Nephron progenitor cell (in vitro differentiated cells): ENCODE measurements around the gene DUT.

Experiments
- DNase-seq: peaks from one replicate; pipeline ENCODE4 v3.0.0; 2021
- H3K27ac Mint-ChIP-seq: 2 replicates; pipeline ENCODE4 v1.8.0; 2021; ENCODE audit warnings: mild to moderate bottlenecking, moderate library complexity, mixed read lengths
- H3K27me3 Mint-ChIP-seq: 2 replicates; pipeline ENCODE4 v1.8.0; 2021; ENCODE audit warnings: mild to moderate bottlenecking, low read depth, mixed read lengths; ENCODE audit not compliant: poor library complexity
- H3K36me3 Mint-ChIP-seq: 2 replicates; pipeline ENCODE4 v1.8.0; 2021; ENCODE audit warnings: low read depth, mixed read lengths
- H3K4me1 Mint-ChIP-seq: 2 replicates; pipeline ENCODE4 v1.8.0; 2021; ENCODE audit warnings: mixed read lengths
- H3K4me3 Mint-ChIP-seq: 2 replicates; pipeline ENCODE4 v1.8.0; 2021; ENCODE audit warnings: mild to moderate bottlenecking, moderate library complexity, mixed read lengths
- H3K9me3 Mint-ChIP-seq: 2 replicates; pipeline ENCODE4 v1.8.0; 2021; ENCODE audit warnings: mild to moderate bottlenecking, moderate library complexity, mixed read lengths
- CTCF ChIP-seq: fragments of 200-600 bp; sonication (generic); IDR thresholded peaks from 2 replicates; pipeline ENCODE4 v1.5.0; 2021; ENCODE audit warnings: antibody characterized with exemption

Gene DUT

GRCh38 chr15:48340111-48340510 lies 8.9 kb downstream of the DUT start:
- Mint-ChIP-seq H3K4me3 (no peak overlapping the region), H3K36me3 (peaks cover 44% of the 10 kb centered on the region), H3K4me1 (peaks cover 13% of the 10 kb centered on the region), H3K27me3 (no peaks in the 10 kb centered on the region), H3K27ac (peak overlapping the region; percentile 23), H3K9me3 (no peaks in the 10 kb centered on the region)
- no peak for DNase-seq
- TF ChIP-seq CTCF = no peak

DNA sequence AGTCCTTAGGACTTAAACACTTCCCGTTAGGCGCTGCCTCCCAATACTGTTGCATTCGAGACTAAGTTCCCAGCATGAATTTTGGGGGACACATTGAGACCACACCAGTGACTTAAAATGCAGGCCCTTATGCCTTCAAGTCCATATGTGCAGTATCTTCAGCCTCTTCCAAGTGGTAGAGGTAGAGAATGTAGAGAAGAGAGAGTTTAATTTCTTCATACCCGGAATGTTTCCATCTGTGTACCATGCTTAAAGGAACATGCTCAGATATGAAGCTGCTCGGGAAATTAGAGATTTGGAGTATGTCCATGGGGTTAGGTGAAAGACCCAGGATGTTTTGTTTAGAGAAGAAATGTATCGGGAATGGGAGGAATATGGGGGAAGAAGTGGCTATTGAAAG lies 12.6 kb downstream of the DUT start:
- Mint-ChIP-seq H3K4me1 (no peaks in the 10 kb centered on the region), H3K27ac (no peak overlapping the region), H3K9me3 (no peaks in the 10 kb centered on the region), H3K27me3 (no peaks in the 10 kb centered on the region), H3K4me3 (no peak overlapping the region), H3K36me3 (peaks cover 54% of the 10 kb centered on the region)
- no peak for DNase-seq
- no peak for TF ChIP-seq CTCF

DNA sequence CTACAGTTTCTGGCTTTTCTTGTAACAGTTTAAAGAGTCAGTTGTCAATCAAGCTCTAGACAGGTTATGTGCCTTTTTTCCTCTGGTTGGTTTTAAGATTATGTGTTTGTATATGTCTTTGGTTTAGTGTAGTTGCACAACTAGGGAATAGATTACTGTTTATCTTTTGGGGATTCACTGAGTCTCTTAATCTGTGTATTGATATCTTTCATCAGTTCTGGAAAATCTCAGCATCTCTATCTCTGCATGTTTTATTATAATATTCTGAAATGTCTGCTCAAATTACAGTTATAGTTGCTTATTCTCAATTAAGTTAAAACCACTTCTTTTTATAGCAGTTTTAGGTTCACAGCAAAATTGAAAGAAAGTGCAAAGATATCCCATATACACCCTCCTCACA lies 14.3 kb downstream of the DUT start:
- TF ChIP-seq CTCF = no peak
- no peak overlapping the region for H3K27ac Mint-ChIP-seq
- no peaks in the 10 kb centered on the region for H3K4me1 Mint-ChIP-seq
- peaks cover 43% of the 10 kb centered on the region for H3K36me3 Mint-ChIP-seq
- no peaks in the 10 kb centered on the region for H3K27me3 Mint-ChIP-seq
- no peaks in the 10 kb centered on the region for H3K9me3 Mint-ChIP-seq
- no peak for DNase-seq
- H3K4me3 Mint-ChIP-seq = no peak overlapping the region

DNA sequence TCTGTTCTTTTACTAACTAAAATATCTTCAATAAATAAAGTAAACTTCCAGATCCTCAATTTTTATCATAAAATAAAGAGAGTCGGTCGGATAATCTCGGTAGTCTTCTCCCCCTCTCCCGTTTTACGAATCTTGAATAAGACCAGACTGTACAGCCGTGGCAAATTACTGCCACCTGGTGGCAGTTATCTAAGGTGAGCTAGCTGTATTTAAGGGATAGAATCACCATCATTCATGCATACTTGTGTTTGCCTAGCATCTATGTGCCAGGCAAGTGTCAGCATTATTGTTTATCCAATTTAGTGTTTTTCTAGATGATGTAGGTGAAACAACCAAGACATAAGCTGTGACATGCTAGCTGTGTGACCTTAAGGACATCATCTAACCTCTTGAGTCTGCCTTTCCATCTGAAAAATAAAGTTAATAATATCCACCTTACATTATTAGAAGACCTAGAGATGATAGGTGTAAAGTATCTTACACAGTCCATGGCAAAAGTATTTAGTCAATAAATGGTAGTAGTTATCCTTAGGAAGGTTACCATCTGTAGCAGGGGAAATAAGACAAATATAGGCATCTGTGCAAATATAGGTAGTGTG lies 21.3 kb downstream of the DUT start:
- DNase-seq = peak; percentile 55
- peaks cover 2% of the 10 kb centered on the region for H3K27me3 Mint-ChIP-seq
- H3K9me3 Mint-ChIP-seq = no peaks in the 10 kb centered on the region

DNA sequence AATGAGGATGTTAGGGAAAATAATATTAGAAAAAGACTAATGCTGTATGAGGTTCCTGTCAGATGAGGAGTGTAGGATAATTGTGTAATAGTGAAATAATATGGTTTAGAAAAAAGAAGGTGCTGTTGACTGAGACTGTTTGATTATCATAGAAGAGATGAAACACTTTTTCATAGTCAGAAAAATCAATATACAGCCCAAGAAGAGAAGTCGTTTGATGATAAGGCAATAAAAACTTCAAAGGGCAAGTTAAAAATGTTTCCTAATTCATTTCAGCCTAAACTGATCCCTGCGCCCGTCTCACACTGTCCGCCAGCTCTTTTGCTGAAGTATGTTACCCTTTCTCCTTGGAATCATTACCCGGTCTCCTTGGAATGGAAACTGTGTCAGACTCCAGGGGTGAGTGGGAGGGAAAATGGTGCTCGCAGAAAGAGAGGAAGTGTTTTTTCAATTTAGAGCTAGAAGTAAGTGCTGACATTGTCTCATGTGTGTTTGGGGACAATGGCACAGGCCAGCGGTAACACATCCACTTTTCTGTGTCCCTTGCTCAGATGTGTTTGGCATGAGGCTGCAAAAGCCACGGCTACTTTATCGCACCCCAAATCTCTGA lies 23.6 kb downstream of the DUT start:
- peaks cover 15% of the 10 kb centered on the region for H3K4me1 Mint-ChIP-seq
- no peak for TF ChIP-seq CTCF
- no peak overlapping the region for H3K27ac Mint-ChIP-seq
- no peaks in the 10 kb centered on the region for H3K9me3 Mint-ChIP-seq
- H3K36me3 Mint-ChIP-seq = no peaks in the 10 kb centered on the region
- H3K27me3 Mint-ChIP-seq = peaks cover 2% of the 10 kb centered on the region
- H3K4me3 Mint-ChIP-seq = no peak overlapping the region
- DNase-seq = no peak

More for the DNA sequence above, 21.3 kb downstream of the DUT start:
- peak; percentile 74 for TF ChIP-seq CTCF
- Mint-ChIP-seq H3K4me1 (peaks cover 5% of the 10 kb centered on the region), H3K27ac (no peak overlapping the region), H3K36me3 (no peaks in the 10 kb centered on the region), H3K4me3 (no peak overlapping the region)

DNA sequence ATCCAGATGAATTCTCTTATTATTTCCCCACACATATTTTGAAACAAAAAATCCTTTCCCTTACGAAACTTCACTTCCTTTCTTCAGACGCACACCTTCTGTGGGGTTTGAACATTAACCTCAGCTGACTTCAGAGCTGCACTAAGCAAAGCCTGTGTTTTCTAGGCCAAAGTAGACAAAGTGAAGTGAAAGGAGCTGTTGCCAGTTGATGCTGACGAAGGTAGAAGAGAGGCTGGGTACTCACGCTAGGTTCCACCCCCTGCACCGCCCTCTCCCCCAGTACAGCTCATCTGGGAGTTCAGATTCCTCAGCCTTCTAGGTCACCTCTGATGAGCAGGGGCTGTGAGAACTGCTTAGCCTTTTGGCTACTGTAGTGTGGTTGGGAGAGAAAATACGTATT lies 24.1 kb downstream of the DUT start:
- DNase-seq = no peak
- Mint-ChIP-seq H3K4me3 (no peak overlapping the region), H3K27ac (no peak overlapping the region), H3K36me3 (no peaks in the 10 kb centered on the region), H3K9me3 (no peaks in the 10 kb centered on the region), H3K4me1 (peaks cover 15% of the 10 kb centered on the region), H3K27me3 (peaks cover 2% of the 10 kb centered on the region)
- no peak for TF ChIP-seq CTCF
